WTC11 (cell line): ENCODE results near the gene CEP120. TPM values are rescaled to one million over a fixed set of nuclear protein-coding genes. Genes with fewer than 3 reads are reported as not detected.
"Not testable (repeated sequence)": the region's sequence is repeated elsewhere in the genome, so short reads cannot be mapped to it uniquely, and the experiment has no call there.

Experiments
- ATAC-seq: fragments of 200-7000 bp; cut with Tn5 transposase; 2 replicates; pipeline ENCODE4 v1.10.0; 2021; ENCODE audit warnings: mild to moderate bottlenecking, moderate library complexity
- CTCF ChIA-PET: fragments of 300-600 bp; sonication (Branson Sonifier 250); formaldehyde crosslinking; loops from one replicate; lab custom pipeline; 2021; ENCODE audit warnings: antibody characterized with exemption; lab: Charles Lee
- POLR2A ChIA-PET: fragments of 350-600 bp; sonication (Branson Sonifier 250); formaldehyde crosslinking; loops from one replicate; lab custom pipeline; 2021; ENCODE audit warnings: antibody characterized with exemption; lab: Charles Lee
- DNase-seq: peaks from one replicate; pipeline ENCODE4 v3.0.0; 2021; ENCODE audit warnings: low spot score
- H3K27ac Mint-ChIP-seq: 2 replicates; pipeline ENCODE4 v1.8.0; 2021; ENCODE audit warnings: mixed read lengths
- H3K27me3 Mint-ChIP-seq: 2 replicates; pipeline ENCODE4 v1.8.0; 2021; ENCODE audit warnings: low read depth, mild to moderate bottlenecking, moderate library complexity, mixed read lengths
- H3K36me3 Mint-ChIP-seq: 2 replicates; pipeline ENCODE4 v1.8.0; 2021; ENCODE audit warnings: mixed read lengths
- H3K4me1 Mint-ChIP-seq: 2 replicates; pipeline ENCODE4 v1.8.0; 2022; ENCODE audit warnings: mixed read lengths
- H3K4me3 Mint-ChIP-seq: 2 replicates; pipeline ENCODE4 v1.8.0; 2021; ENCODE audit warnings: mild to moderate bottlenecking, moderate library complexity, mixed read lengths
- H3K9me3 Mint-ChIP-seq: 2 replicates; pipeline ENCODE4 v1.8.0; 2021; ENCODE audit warnings: mixed read lengths
- ATF6 ChIP-seq: sonication (generic); formaldehyde crosslinking; IDR thresholded peaks from 2 replicates; pipeline ENCODE4 v1.8.1; 2023; ENCODE audit warnings: mild to moderate bottlenecking, missing genetic modification reagents
- CBFB ChIP-seq: sonication (generic); formaldehyde crosslinking; IDR thresholded peaks from 2 replicates; pipeline ENCODE4 v1.8.1; 2022; ENCODE audit warnings: mild to moderate bottlenecking, low read depth, missing genetic modification reagents
- CDX4 ChIP-seq: fragments of 250-450 bp; sonication (Bioruptor Pico); IDR thresholded peaks from 2 replicates; pipeline ENCODE4 v1.9.0; 2021; ENCODE audit warnings: moderate library complexity, mild to moderate bottlenecking, inconsistent platforms, borderline replicate concordance
- CREM ChIP-seq: sonication (generic); formaldehyde crosslinking; IDR thresholded peaks from 2 replicates; pipeline ENCODE4 v1.8.1; 2022; ENCODE audit warnings: mild to moderate bottlenecking, missing genetic modification reagents, moderate library complexity
- ETV6 ChIP-seq: sonication (generic); formaldehyde crosslinking; IDR thresholded peaks from 2 replicates; pipeline ENCODE4 v1.8.1; 2022; ENCODE audit warnings: mild to moderate bottlenecking, missing genetic modification reagents
- FOXJ3 ChIP-seq: sonication (generic); formaldehyde crosslinking; IDR thresholded peaks from 2 replicates; pipeline ENCODE4 v1.9.0; 2021; ENCODE audit warnings: missing genetic modification reagents, mild to moderate bottlenecking, borderline replicate concordance
- JAZF1 ChIP-seq: fragments of 250-450 bp; sonication (Bioruptor Pico); IDR thresholded peaks from 2 replicates; pipeline ENCODE4 v1.9.0; 2021; ENCODE audit warnings: moderate library complexity, mild to moderate bottlenecking, inconsistent platforms
- MYBL2 ChIP-seq: sonication (generic); formaldehyde crosslinking; IDR thresholded peaks from 2 replicates; pipeline ENCODE4 v1.8.1; 2023; ENCODE audit warnings: mild to moderate bottlenecking, moderate library complexity, missing genetic modification reagents
- NFATC4 ChIP-seq: fragments of 250-450 bp; sonication (Bioruptor Pico); IDR thresholded peaks from 2 replicates; pipeline ENCODE4 v1.9.0; 2021; ENCODE audit warnings: mild to moderate bottlenecking
- NR2C2 ChIP-seq: sonication (generic); formaldehyde crosslinking; IDR thresholded peaks from 2 replicates; pipeline ENCODE4 v1.8.0; 2022; ENCODE audit warnings: mild to moderate bottlenecking, missing genetic modification reagents
- TEAD1 ChIP-seq: sonication (generic); formaldehyde crosslinking; IDR thresholded peaks from 2 replicates; pipeline ENCODE4 v1.8.0; 2022; ENCODE audit warnings: mild to moderate bottlenecking, missing genetic modification reagents
- TP53 ChIP-seq: sonication (generic); formaldehyde crosslinking; IDR thresholded peaks from 2 replicates; pipeline ENCODE4 v1.8.1; 2023; ENCODE audit warnings: mild to moderate bottlenecking, missing genetic modification reagents
- ZBTB21 ChIP-seq: sonication (generic); formaldehyde crosslinking; IDR thresholded peaks from 2 replicates; pipeline ENCODE4 v1.8.1; 2023; ENCODE audit warnings: mild to moderate bottlenecking, missing genetic modification reagents, borderline replicate concordance
- ZNF138 ChIP-seq: sonication (generic); formaldehyde crosslinking; conservative IDR thresholded peaks from 2 replicates; pipeline ENCODE4 v1.8.1; 2022; ENCODE audit warnings: mild to moderate bottlenecking, moderate library complexity, missing genetic modification reagents
- ZNF232 ChIP-seq: sonication (generic); formaldehyde crosslinking; IDR thresholded peaks from 2 replicates; pipeline ENCODE4 v1.8.0; 2022; ENCODE audit warnings: mild to moderate bottlenecking, missing genetic modification reagents
- ZNF512 ChIP-seq: sonication (generic); formaldehyde crosslinking; IDR thresholded peaks from 2 replicates; pipeline ENCODE4 v1.8.1; 2022; ENCODE audit warnings: missing genetic modification reagents, borderline replicate concordance
- total RNA-seq: library from RNA; stranded (reverse); gene quantifications from 3 replicates; pipeline ENCODE4 v1.2.3, GENCODE V29; 2021
- TF ChIP-seq, protein P1 (sequence below): sonication (generic); formaldehyde crosslinking; IDR thresholded peaks from 2 replicates; pipeline ENCODE4 v1.8.0; 2023; ENCODE audit warnings: missing genetic modification reagents, mild to moderate bottlenecking, borderline replicate concordance
- TF ChIP-seq, protein P2 (sequence below): fragments of 250-450 bp; sonication (Bioruptor Pico); conservative IDR thresholded peaks from 2 replicates; pipeline ENCODE4 v1.9.0; 2021; ENCODE audit warnings: mild to moderate bottlenecking
- TF ChIP-seq, protein P3 (sequence below): sonication (generic); formaldehyde crosslinking; IDR thresholded peaks from 2 replicates; pipeline ENCODE4 v1.8.0; 2023; ENCODE audit warnings: missing genetic modification reagents

Gene CEP120
- total RNA-seq, 1 experiment from 2014 or later: 15.2 TPM

- TF ChIP-seq MYBL2 (CRISPR knock-in tag) (no peak), ATF6 (CRISPR knock-in tag) (no peak)
Observed at GRCh38 chr5:123340928-123341327, 82.3 kb downstream of the CEP120 start (continued).

DNA sequence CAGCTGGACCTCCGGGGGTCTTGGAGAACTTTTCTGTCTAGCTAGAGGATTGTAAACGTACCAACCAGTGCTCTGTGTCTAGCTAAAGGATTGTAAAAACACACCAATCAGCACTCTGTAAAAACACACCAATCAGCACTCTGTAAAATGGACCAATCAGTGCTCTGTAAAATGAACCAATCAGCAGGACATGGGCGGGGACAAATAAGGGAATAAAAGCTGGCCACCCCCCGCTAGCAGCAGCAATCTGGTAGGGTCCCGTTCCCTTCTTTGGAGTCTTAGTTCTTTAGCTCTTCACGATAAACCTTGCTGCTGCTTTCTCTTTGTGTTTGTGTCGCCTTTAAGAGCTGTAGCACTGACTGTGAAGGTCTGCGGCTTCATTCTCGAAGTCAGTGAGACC is 114.8 kb downstream of the CEP120 start:
- H3K27me3 Mint-ChIP-seq, H3K4me1 Mint-ChIP-seq, H3K4me3 Mint-ChIP-seq, H3K36me3 Mint-ChIP-seq, DNase-seq, ATAC-seq, H3K27ac Mint-ChIP-seq, CTCF ChIA-PET: not testable (repeated sequence)
- POLR2A ChIA-PET: interaction anchor here (0.6 kb wide), 1 partner anchor 333 kb away, joined by 3 read pairs; no protein-coding TSS in a partner anchor
- H3K9me3 Mint-ChIP-seq: peaks cover 13% of the 10 kb centered on the region

DNA sequence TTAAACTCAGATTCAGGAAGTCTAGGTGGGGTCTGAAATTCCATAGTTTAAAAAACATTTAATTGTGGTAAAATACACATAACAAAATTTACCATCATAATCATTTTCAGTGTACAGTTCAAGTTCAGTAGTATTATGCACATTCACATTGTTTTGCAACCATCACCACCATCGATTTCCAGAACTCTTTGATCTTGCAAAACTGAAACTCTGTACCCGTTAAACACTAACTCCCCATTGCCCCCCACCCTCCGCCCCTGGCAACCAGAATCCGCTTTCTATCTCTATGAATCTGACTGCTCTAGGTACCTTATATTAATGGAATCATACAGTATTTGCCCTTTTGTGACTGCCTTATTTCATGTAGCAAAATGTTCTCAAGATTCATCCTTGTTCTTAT is 117.5 kb downstream of the CEP120 start:
- DNase-seq (no peak), ATAC-seq (no peak)
- Mint-ChIP-seq H3K27ac (no peak overlapping the region), H3K9me3 (peaks cover 13% of the 10 kb centered on the region), H3K4me1 (peaks cover 13% of the 10 kb centered on the region), H3K27me3 (no peaks in the 10 kb centered on the region), H3K36me3 (no peaks in the 10 kb centered on the region), H3K4me3 (no peak overlapping the region)
- TF ChIP-seq TEAD1 (CRISPR knock-in tag): no peak
- TF ChIP-seq ZNF232 (CRISPR knock-in tag): no peak
- no peak for TF ChIP-seq CBFB (CRISPR knock-in tag)
- no peak for TF ChIP-seq ZNF138 (CRISPR knock-in tag)
- TF ChIP-seq, protein P1, sequence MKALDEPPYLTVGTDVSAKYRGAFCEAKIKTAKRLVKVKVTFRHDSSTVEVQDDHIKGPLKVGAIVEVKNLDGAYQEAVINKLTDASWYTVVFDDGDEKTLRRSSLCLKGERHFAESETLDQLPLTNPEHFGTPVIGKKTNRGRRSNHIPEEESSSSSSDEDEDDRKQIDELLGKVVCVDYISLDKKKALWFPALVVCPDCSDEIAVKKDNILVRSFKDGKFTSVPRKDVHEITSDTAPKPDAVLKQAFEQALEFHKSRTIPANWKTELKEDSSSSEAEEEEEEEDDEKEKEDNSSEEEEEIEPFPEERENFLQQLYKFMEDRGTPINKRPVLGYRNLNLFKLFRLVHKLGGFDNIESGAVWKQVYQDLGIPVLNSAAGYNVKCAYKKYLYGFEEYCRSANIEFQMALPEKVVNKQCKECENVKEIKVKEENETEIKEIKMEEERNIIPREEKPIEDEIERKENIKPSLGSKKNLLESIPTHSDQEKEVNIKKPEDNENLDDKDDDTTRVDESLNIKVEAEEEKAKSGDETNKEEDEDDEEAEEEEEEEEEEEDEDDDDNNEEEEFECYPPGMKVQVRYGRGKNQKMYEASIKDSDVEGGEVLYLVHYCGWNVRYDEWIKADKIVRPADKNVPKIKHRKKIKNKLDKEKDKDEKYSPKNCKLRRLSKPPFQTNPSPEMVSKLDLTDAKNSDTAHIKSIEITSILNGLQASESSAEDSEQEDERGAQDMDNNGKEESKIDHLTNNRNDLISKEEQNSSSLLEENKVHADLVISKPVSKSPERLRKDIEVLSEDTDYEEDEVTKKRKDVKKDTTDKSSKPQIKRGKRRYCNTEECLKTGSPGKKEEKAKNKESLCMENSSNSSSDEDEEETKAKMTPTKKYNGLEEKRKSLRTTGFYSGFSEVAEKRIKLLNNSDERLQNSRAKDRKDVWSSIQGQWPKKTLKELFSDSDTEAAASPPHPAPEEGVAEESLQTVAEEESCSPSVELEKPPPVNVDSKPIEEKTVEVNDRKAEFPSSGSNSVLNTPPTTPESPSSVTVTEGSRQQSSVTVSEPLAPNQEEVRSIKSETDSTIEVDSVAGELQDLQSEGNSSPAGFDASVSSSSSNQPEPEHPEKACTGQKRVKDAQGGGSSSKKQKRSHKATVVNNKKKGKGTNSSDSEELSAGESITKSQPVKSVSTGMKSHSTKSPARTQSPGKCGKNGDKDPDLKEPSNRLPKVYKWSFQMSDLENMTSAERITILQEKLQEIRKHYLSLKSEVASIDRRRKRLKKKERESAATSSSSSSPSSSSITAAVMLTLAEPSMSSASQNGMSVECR (CRISPR knock-in tag): no peak
- no peak for TF ChIP-seq NFATC4
- no peak for TF ChIP-seq FOXJ3 (CRISPR knock-in tag)
- TF ChIP-seq JAZF1 (CRISPR knock-in tag): no peak
- TF ChIP-seq, protein P2, sequence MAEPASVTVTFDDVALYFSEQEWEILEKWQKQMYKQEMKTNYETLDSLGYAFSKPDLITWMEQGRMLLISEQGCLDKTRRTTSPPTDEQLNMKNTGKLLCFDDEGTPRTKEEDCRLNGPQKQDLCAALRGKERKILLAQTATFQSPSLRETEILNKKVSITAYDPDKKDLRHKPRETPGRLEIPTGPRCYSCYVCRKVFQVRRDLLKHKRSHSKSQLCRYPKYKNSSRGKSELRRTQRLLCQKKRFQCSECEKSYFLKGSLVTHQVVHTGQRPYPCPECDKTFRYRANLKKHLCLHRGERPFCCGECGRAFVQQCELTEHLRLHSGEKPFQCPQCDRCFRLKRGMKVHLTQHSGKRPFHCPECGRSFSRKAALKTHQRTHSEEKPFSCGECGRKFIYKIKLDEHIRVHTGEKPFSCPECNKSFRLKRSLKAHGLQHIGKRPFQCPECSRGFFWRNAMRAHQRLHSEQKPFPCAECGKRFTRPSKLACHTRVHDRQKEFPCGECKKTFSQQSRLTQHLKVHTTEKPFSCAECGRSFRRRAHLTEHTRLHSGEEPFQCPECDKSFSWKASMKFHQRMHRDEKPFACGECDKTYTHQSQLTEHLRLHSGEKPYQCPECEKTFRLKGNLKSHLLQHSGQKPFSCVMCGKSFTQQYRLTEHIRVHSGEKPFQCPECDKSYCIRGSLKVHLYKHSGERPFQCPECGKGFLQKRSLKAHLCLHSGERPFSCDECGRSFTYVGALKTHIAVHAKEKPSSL (CRISPR knock-in tag): no peak
- POLR2A ChIA-PET: no interaction called here
- CTCF ChIA-PET: no interaction called here

- Mint-ChIP-seq H3K27me3 (no peaks in the 10 kb centered on the region), H3K36me3 (peaks cover 3% of the 10 kb centered on the region; the same call in 1 of the 2 replicates), H3K9me3 (peaks cover 17% of the 10 kb centered on the region), H3K4me1 (peaks cover 22% of the 10 kb centered on the region), H3K27ac (no peak overlapping the region), H3K4me3 (no peak overlapping the region)
- ATAC-seq (no peak), DNase-seq (no peak)
- TF ChIP-seq NR2C2 (CRISPR knock-in tag) (no peak), ETV6 (no peak), TP53 (CRISPR knock-in tag) (no peak), CDX4 (CRISPR knock-in tag) (no peak), CREM (CRISPR knock-in tag) (no peak), ZNF512 (CRISPR knock-in tag) (no peak), ZBTB21 (no peak)
- TF ChIP-seq, protein P3, sequence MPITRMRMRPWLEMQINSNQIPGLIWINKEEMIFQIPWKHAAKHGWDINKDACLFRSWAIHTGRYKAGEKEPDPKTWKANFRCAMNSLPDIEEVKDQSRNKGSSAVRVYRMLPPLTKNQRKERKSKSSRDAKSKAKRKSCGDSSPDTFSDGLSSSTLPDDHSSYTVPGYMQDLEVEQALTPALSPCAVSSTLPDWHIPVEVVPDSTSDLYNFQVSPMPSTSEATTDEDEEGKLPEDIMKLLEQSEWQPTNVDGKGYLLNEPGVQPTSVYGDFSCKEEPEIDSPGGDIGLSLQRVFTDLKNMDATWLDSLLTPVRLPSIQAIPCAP: no peak
- ChIA-PET POLR2A (no interaction called here), CTCF (no interaction called here)
Observed at GRCh38 chr5:123304777-123305316, 118.4 kb downstream of the CEP120 start.
